ENCODE data around the gene PTPN6. TPM values are rescaled to one million over a fixed set of nuclear protein-coding genes. Genes with fewer than 3 reads are reported as not detected.

PTPN6 gene
- polyA plus RNA-seq, 1 donor from 2014 or later = not detected

DNA sequence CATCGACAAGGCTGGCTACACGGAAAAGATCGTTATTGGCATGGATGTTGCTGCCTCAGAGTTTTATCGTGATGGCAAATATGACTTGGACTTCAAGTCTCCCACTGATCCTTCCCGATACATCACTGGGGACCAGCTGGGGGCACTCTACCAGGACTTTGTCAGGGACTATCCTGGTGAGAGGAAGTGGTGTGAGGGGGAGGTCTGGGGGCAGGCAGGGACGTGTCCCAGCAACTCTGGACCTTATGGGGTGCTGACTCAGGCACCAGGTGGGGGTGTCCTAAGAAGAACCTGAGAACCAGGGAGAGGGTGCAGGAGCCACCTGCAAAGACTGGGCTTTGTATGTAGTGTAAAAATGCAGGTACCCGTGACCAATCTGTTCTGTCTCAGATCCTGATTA lies 31.6 kb upstream of the PTPN6 start:
- H3K27me3 ChIP-seq (ENCODE audit: insufficient read depth, low read depth, low read length) = no peaks in the 10 kb centered on the region
- peaks cover 11% of the 10 kb centered on the region for H3K79me2 ChIP-seq (replicated peaks; ENCODE audit: insufficient read depth, low read length)
- TF ChIP-seq CTCF (IDR thresholded peaks at IDR 0.05; ENCODE audit: poor library complexity, severe bottlenecking) = no peak
- no peak for TF ChIP-seq POLR2AphosphoS5 (IDR thresholded peaks at IDR 0.05)
- no peak for TF ChIP-seq EZH2 (IDR thresholded peaks at IDR 0.05; ENCODE audit: borderline replicate concordance, insufficient read depth, low read length, poor library complexity, severe bottlenecking)
- TF ChIP-seq TAF1 (IDR thresholded peaks at IDR 0.05; ENCODE audit: low read depth) = no peak
- no peak for TF ChIP-seq MXI1 (conservative IDR thresholded peaks at IDR 0.05; ENCODE audit: poor library complexity, severe bottlenecking)
- no peak for TF ChIP-seq REST (IDR thresholded peaks at IDR 0.05; ENCODE audit: borderline replicate concordance)
- TF ChIP-seq RAD21 (conservative IDR thresholded peaks at IDR 0.05) = no peak
- TF ChIP-seq EP300 (conservative IDR thresholded peaks at IDR 0.05; ENCODE audit: poor library complexity, severe bottlenecking) = no peak
- H3F3A ChIP-seq (ENCODE audit: insufficient read depth, low read length, poor library complexity, severe bottlenecking) = peaks cover 3% of the 10 kb centered on the region
- H3K4me2 ChIP-seq (ENCODE audit: low read length) = no peak overlapping the region
- H2AFZ ChIP-seq (ENCODE audit: low read depth, low read length) = no peak overlapping the region
- no peaks in the 10 kb centered on the region for H3K9me2 ChIP-seq (ENCODE audit: insufficient read depth, low read length)
- H3K27ac ChIP-seq (ENCODE audit: low read length) = no peak overlapping the region
- no peaks in the 10 kb centered on the region for H3K9me3 ChIP-seq (ENCODE audit: low read length)
- H3K4me3 ChIP-seq (ENCODE audit: low read length) = no peak overlapping the region
- H4K20me1 ChIP-seq (ENCODE audit: insufficient read depth) = no peaks in the 10 kb centered on the region
- no peak overlapping the region for H3K9ac ChIP-seq (ENCODE audit: low read length)
- H3K36me3 ChIP-seq (ENCODE audit: insufficient read depth, low read length) = no peaks in the 10 kb centered on the region

DNA sequence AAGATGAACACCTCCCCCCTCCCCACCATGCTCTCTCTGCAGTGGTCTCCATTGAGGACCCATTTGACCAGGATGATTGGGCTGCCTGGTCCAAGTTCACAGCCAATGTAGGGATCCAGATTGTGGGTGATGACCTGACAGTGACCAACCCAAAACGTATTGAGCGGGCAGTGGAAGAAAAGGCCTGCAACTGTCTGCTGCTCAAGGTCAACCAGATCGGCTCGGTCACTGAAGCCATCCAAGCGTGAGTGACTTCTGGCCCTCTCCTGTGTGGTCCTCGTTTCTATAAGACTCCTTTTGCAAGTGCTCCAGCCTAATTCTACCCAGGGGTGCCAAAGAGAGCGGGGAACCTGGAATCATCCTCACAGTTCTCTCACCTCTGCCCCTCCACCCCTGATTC lies 29.6 kb upstream of the PTPN6 start:
- H3K9me3 ChIP-seq (ENCODE audit: low read length) = no peaks in the 10 kb centered on the region
- H2AFZ ChIP-seq (ENCODE audit: low read depth, low read length) = no peak overlapping the region
- H3K4me2 ChIP-seq (ENCODE audit: low read length) = no peak overlapping the region
- no peaks in the 10 kb centered on the region for H3K9me2 ChIP-seq (ENCODE audit: insufficient read depth, low read length)
- H3F3A ChIP-seq (ENCODE audit: insufficient read depth, low read length, poor library complexity, severe bottlenecking) = peaks cover 8% of the 10 kb centered on the region
- H3K9ac ChIP-seq (ENCODE audit: low read length) = no peak overlapping the region
- no peak overlapping the region for H3K27ac ChIP-seq (ENCODE audit: low read length)
- no peak overlapping the region for H3K4me3 ChIP-seq (ENCODE audit: low read length)
- H3K36me3 ChIP-seq (ENCODE audit: insufficient read depth, low read length) = no peaks in the 10 kb centered on the region
- no peaks in the 10 kb centered on the region for H4K20me1 ChIP-seq (ENCODE audit: insufficient read depth)
- no peaks in the 10 kb centered on the region for H3K27me3 ChIP-seq (ENCODE audit: insufficient read depth, low read depth, low read length)
- TF ChIP-seq EZH2 (IDR thresholded peaks at IDR 0.05; ENCODE audit: borderline replicate concordance, insufficient read depth, low read length, poor library complexity, severe bottlenecking) (no peak), SMC3 (conservative IDR thresholded peaks at IDR 0.05; ENCODE audit: poor library complexity) (no peak), EP300 (conservative IDR thresholded peaks at IDR 0.05; ENCODE audit: poor library complexity, severe bottlenecking) (no peak), TAF1 (IDR thresholded peaks at IDR 0.05; ENCODE audit: low read depth) (no peak), REST (IDR thresholded peaks at IDR 0.05; ENCODE audit: borderline replicate concordance) (no peak), MXI1 (conservative IDR thresholded peaks at IDR 0.05; ENCODE audit: poor library complexity, severe bottlenecking) (no peak), RAD21 (conservative IDR thresholded peaks at IDR 0.05) (no peak), POLR2AphosphoS5 (IDR thresholded peaks at IDR 0.05) (no peak), CTCF (IDR thresholded peaks at IDR 0.05; ENCODE audit: poor library complexity, severe bottlenecking) (no peak)
- no peaks in the 10 kb centered on the region for H3K79me2 ChIP-seq (replicated peaks; ENCODE audit: insufficient read depth, low read length)
